LNCaP clone FGC (cell line): ENCODE data around the gene BMAL1.
"Not testable (repeated sequence)": the region's sequence is repeated elsewhere in the genome, so short reads cannot be mapped to it uniquely, and the experiment has no call there.

Experiments used
- DNase-seq: peaks from one replicate; pipeline ENCODE4 v3.0.0-alpha.2; 2011; ENCODE audit warnings: low read depth
- H3K4me3 ChIP-seq: 2 replicates; pipeline ENCODE4 v1.5.1; 2011; ENCODE audit warnings: mild to moderate bottlenecking, low read depth, low read length, control low read depth
- TF ChIP-seq, protein P1 (sequence below): IDR thresholded peaks from 2 replicates; pipeline ENCODE4 v1.5.1; 2012; ENCODE audit warnings: mild to moderate bottlenecking; ENCODE audit not compliant: control insufficient read depth, insufficient read depth; ENCODE audit errors: extremely low read depth

The BMAL1 gene

DNA sequence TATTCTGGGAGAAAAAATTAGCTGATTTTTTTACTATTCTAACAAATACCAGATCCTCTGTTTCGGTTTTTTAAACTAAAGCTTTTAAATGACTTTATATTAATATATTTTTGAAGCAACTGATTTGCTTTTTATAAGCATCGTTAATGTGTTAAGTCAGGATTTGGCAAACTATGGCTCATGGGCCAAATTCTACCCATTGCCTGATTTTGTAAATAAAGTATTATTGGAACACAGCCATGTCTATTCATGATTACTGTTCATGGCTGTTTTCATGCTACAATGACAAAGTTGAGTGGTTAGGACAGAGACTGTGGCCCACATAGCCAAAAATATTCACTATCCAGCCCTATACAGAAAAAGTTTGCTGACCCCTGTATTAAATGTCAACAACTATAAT lies 155.8 kb downstream of the BMAL1 start:
- H3K4me3 ChIP-seq: no peak overlapping the region
- TF ChIP-seq, protein P1, sequence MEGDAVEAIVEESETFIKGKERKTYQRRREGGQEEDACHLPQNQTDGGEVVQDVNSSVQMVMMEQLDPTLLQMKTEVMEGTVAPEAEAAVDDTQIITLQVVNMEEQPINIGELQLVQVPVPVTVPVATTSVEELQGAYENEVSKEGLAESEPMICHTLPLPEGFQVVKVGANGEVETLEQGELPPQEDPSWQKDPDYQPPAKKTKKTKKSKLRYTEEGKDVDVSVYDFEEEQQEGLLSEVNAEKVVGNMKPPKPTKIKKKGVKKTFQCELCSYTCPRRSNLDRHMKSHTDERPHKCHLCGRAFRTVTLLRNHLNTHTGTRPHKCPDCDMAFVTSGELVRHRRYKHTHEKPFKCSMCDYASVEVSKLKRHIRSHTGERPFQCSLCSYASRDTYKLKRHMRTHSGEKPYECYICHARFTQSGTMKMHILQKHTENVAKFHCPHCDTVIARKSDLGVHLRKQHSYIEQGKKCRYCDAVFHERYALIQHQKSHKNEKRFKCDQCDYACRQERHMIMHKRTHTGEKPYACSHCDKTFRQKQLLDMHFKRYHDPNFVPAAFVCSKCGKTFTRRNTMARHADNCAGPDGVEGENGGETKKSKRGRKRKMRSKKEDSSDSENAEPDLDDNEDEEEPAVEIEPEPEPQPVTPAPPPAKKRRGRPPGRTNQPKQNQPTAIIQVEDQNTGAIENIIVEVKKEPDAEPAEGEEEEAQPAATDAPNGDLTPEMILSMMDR: no peak
- no peak for DNase-seq

DNA sequence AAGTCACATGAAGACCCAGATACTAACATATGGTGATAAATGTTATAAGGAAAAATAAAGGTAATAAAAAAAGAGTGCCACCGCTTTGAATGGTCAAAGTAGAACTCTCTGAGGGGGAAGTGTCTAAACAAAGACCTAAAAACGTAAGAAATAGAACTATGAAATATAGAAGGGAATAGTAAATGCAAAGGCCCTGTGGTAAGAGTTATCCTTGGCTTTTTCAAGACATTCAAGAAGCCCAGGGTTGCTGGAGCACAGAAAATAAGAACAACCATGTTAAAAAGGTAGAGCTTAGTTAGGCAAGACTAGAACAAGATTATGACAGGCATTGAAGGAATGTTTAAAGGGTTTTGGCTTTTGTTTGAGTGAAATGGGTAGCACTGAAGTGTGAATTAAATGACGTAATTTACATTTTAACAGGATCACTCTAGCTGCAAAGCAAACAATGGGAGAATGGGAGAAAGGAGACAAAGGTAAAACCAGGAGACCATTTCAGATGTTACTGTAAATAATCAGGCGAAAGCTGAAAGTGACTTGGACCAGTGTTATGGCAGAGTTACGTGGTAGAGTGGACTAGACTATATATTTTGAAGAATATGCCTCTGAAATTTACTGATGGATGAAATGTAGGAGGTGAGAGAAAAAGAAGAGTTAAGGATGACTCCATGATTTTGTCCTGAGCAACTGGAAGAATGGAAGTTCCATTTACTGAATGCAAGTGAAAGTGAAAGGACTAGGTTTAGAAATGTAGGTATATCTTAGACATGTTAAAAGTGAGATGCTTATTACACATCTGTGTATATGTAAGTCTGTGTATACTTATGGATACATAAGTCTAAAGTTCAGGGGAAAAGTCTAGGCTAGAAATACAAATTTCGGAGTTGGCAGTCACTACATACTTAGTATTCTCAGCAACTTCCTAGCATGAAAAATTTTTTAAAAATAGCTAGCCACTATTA lies 156.9 kb downstream of the BMAL1 start:
- H3K4me3 ChIP-seq: no peak overlapping the region
- no peak for DNase-seq
- TF ChIP-seq, protein P1: no peak

DNA sequence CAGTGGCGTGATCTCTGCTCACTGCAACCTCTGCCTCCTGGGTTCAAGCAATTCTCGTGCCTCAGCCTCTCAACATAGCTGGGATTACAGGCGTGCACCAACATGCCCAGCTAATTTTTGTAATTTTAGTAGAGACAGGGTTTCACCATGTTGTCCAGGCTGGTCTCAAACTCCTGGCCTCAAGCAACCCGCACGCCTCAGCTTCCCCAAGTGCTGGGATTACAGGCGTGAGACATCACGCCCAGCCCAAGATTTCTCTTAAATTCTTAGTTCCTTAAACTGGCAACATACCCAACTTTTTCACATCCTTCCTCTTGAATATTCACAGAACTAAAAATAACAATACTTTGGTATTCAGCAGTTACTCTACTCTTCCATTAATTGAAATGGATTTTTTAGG lies 159.2 kb downstream of the BMAL1 start:
- not testable (repeated sequence) for H3K4me3 ChIP-seq, DNase-seq
